ENCODE data around the gene CRYGN.

DNA sequence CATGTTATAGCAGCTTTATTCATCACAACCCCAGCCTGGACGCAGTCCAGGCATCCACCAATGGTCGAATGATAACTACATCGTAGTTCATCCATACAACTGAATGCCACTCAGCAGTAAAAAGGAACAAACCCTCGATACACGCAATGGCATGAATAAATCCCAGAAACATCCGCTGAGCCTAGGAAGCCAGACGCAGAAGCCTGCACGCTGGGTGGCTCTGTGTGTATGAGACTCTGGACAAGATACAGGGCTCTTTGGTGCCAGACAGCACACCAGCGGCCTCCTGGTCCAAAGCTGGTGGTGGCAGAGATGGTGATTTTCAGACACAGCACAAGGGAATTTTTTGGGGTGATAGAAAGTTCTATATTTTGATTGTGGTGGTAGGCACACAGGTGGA is 10.0 kb upstream of the CRYGN start:
- no peak for TF ChIP-seq POLR2AphosphoS5 (IDR thresholded peaks at IDR 0.05; ENCODE audit: insufficient read depth in 1 of 2, low read depth in 1 of 2)
- TF ChIP-seq POLR2A (IDR thresholded peaks at IDR 0.05), result no peak
- TF ChIP-seq, protein P1, sequence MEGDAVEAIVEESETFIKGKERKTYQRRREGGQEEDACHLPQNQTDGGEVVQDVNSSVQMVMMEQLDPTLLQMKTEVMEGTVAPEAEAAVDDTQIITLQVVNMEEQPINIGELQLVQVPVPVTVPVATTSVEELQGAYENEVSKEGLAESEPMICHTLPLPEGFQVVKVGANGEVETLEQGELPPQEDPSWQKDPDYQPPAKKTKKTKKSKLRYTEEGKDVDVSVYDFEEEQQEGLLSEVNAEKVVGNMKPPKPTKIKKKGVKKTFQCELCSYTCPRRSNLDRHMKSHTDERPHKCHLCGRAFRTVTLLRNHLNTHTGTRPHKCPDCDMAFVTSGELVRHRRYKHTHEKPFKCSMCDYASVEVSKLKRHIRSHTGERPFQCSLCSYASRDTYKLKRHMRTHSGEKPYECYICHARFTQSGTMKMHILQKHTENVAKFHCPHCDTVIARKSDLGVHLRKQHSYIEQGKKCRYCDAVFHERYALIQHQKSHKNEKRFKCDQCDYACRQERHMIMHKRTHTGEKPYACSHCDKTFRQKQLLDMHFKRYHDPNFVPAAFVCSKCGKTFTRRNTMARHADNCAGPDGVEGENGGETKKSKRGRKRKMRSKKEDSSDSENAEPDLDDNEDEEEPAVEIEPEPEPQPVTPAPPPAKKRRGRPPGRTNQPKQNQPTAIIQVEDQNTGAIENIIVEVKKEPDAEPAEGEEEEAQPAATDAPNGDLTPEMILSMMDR (IDR thresholded peaks at IDR 0.05), result no peak
